ENCODE measurements around the gene PCDH17.

PCDH17 gene

GRCh38 chr13:57739543-57740190, 108.1 kb downstream of the PCDH17 start:
- Histone ChIP-seq H3K4me1 (peaks cover 15% of the 10 kb centered on the region), H3K4me3 (ENCODE audit: low read depth, low read length) (no peak overlapping the region), H3K27me3 (no peaks in the 10 kb centered on the region), H3K36me3 (no peaks in the 10 kb centered on the region), H3K9me3 (no peaks in the 10 kb centered on the region)
- TF ChIP-seq CTCF (IDR thresholded peaks at IDR 0.05; ENCODE audit: low read depth, low read length) = no peak
- DNase-seq = no peak

- Histone ChIP-seq H3K4me3 (ENCODE audit: low read depth, low read length) (no peak overlapping the region), H3K27me3 (no peaks in the 10 kb centered on the region), H3K36me3 (no peaks in the 10 kb centered on the region), H3K9me3 (no peaks in the 10 kb centered on the region), H3K4me1 (peaks cover 15% of the 10 kb centered on the region)
- no peak for TF ChIP-seq CTCF (IDR thresholded peaks at IDR 0.05; ENCODE audit: low read depth, low read length)
- DNase-seq = peak; percentile 62
These were observed 109.2 kb downstream of the PCDH17 start for GRCh38 chr13:57740719-57741118.

- no peak overlapping the region for H3K4me3 ChIP-seq (ENCODE audit: low read depth, low read length)
- no peaks in the 10 kb centered on the region for H3K36me3 ChIP-seq
- TF ChIP-seq CTCF (IDR thresholded peaks at IDR 0.05; ENCODE audit: low read depth, low read length) = no peak
- DNase-seq = no peak
- H3K4me1 ChIP-seq = no peaks in the 10 kb centered on the region
- no peaks in the 10 kb centered on the region for H3K27me3 ChIP-seq
- no peaks in the 10 kb centered on the region for H3K9me3 ChIP-seq
These were observed 116.6 kb downstream of the PCDH17 start for GRCh38 chr13:57748096-57748495.

GRCh38 chr13:57760951-57761350, 129.4 kb downstream of the PCDH17 start:
- no peaks in the 10 kb centered on the region for H3K27me3 ChIP-seq
- DNase-seq = no peak
- no peak overlapping the region for H3K4me3 ChIP-seq (ENCODE audit: low read depth, low read length)
- H3K4me1 ChIP-seq = peaks cover 3% of the 10 kb centered on the region; the same call in 1 of the 2 replicates
- H3K36me3 ChIP-seq = no peaks in the 10 kb centered on the region
- TF ChIP-seq CTCF (IDR thresholded peaks at IDR 0.05; ENCODE audit: low read depth, low read length) = no peak
- no peaks in the 10 kb centered on the region for H3K9me3 ChIP-seq

GRCh38 chr13:57763689-57764088, 132.1 kb downstream of the PCDH17 start:
- Histone ChIP-seq H3K4me3 (ENCODE audit: low read depth, low read length) (no peak overlapping the region), H3K9me3 (no peaks in the 10 kb centered on the region), H3K4me1 (peaks cover under 1% of the 10 kb centered on the region; the same call in 1 of the 2 replicates), H3K27me3 (no peaks in the 10 kb centered on the region), H3K36me3 (no peaks in the 10 kb centered on the region)
- no peak for DNase-seq
- no peak for TF ChIP-seq CTCF (IDR thresholded peaks at IDR 0.05; ENCODE audit: low read depth, low read length)

Measured in BE2C (cell line).